ENCODE measurements around the gene HDGFL3. TPM values are rescaled to one million over a fixed set of nuclear protein-coding genes. Genes with fewer than 3 reads are reported as not detected.

Gene HDGFL3
- total and polyA plus RNA-seq, 2 donors (not counting 1 experiment from before 2014, with no cell fraction given): 0.12 to 2.5 TPM

GRCh38 chr15:83132861-83133523, 74.6 kb downstream of the HDGFL3 start:
- no peaks in the 10 kb centered on the region for H3K9me3 Mint-ChIP-seq (ENCODE audit: insufficient read depth)
- ChIA-PET CTCF (no interaction called here), POLR2A (no interaction called here)
- H3K27ac Mint-ChIP-seq: no peak overlapping the region
- no peak overlapping the region for H3K4me3 Mint-ChIP-seq
- TF ChIP-seq EZH2 (IDR thresholded peaks at IDR 0.05; ENCODE audit: borderline replicate concordance, insufficient read depth, low read depth, low read length, poor library complexity, severe bottlenecking): no peak
- TF ChIP-seq CTCF (IDR thresholded peaks at IDR 0.05): no peak
- Histone ChIP-seq H3K27ac (ENCODE audit: low read length in 2 of 2) (no peak overlapping the region), H3K9me3 (ENCODE audit: control extremely low read depth in 1 of 3, control insufficient read depth in 2 of 3, insufficient read depth in 1 of 3, low read length in 2 of 3) (no peaks in the 10 kb centered on the region), H3K9ac (ENCODE audit: low read length) (no peak overlapping the region), H3K4me2 (replicated peaks; ENCODE audit: low read depth, low read length, poor library complexity, severe bottlenecking) (no peak overlapping the region), H4K20me1 (ENCODE audit: control insufficient read depth, insufficient read depth, low read length, poor library complexity, severe bottlenecking) (no peaks in the 10 kb centered on the region), H3K36me3 (replicated peaks in 1 of 2; ENCODE audit: control extremely low read depth in 1 of 2, control insufficient read depth in 1 of 2, extremely low read depth in 1 of 2, insufficient read depth in 2 of 2, low read length in 1 of 2) (no peaks in the 10 kb centered on the region), H3K4me3 (ENCODE audit: control extremely low read depth in 1 of 5, extremely low read depth in 1 of 5, insufficient read depth in 1 of 5, low read depth in 2 of 5, low read length in 4 of 5) (no peak overlapping the region), H3K4me1 (ENCODE audit: control insufficient read depth in 2 of 2, insufficient read depth in 2 of 2, low read length in 2 of 2) (no peaks in the 10 kb centered on the region), H3K27me3 (replicated peaks in 1 of 4; ENCODE audit: control extremely low read depth in 1 of 4, control insufficient read depth in 3 of 4, insufficient read depth in 4 of 4, low read length in 3 of 4) (no peaks in the 10 kb centered on the region), H2AFZ (ENCODE audit: insufficient read depth, low read depth, low read length, poor library complexity, severe bottlenecking) (no peak overlapping the region), H3K79me2 (ENCODE audit: control insufficient read depth, insufficient read depth, low read length) (no peaks in the 10 kb centered on the region)
- ATAC-seq (ENCODE audit: low read depth) (no peak), DNase-seq (no peak)
- H3K4me1 Mint-ChIP-seq: no peaks in the 10 kb centered on the region
- H3K27me3 Mint-ChIP-seq: peaks cover 5% of the 10 kb centered on the region
- WGBS (ENCODE audit: insufficient coverage): no CpG with 5 or more reads among the region's 4 CpGs
- intact Hi-C loops (cut with micrococcal nuclease): no loop called here

GRCh38 chr15:83129791-83130190, 77.8 kb downstream of the HDGFL3 start:
- H3K4me1 ChIP-seq (ENCODE audit: control insufficient read depth in 2 of 2, insufficient read depth in 2 of 2, low read length in 2 of 2): no peaks in the 10 kb centered on the region
- intact Hi-C loops (cut with micrococcal nuclease): no loop called here
- ATAC-seq (ENCODE audit: low read depth): no peak

More at GRCh38 chr15:83129791-83130190, 77.8 kb downstream of the HDGFL3 start:
- Histone ChIP-seq H3K9me3 (ENCODE audit: control extremely low read depth in 1 of 3, control insufficient read depth in 2 of 3, insufficient read depth in 1 of 3, low read length in 2 of 3) (no peaks in the 10 kb centered on the region), H4K20me1 (ENCODE audit: control insufficient read depth, insufficient read depth, low read length, poor library complexity, severe bottlenecking) (no peaks in the 10 kb centered on the region), H3K27ac (ENCODE audit: low read length in 2 of 2) (no peak overlapping the region), H2AFZ (ENCODE audit: insufficient read depth, low read depth, low read length, poor library complexity, severe bottlenecking) (no peak overlapping the region), H3K4me2 (replicated peaks; ENCODE audit: low read depth, low read length, poor library complexity, severe bottlenecking) (no peak overlapping the region), H3K4me3 (ENCODE audit: control extremely low read depth in 1 of 5, extremely low read depth in 1 of 5, insufficient read depth in 1 of 5, low read depth in 2 of 5, low read length in 4 of 5) (no peak overlapping the region), H3K79me2 (ENCODE audit: control insufficient read depth, insufficient read depth, low read length) (no peaks in the 10 kb centered on the region), H3K27me3 (replicated peaks in 1 of 4; ENCODE audit: control extremely low read depth in 1 of 4, control insufficient read depth in 3 of 4, insufficient read depth in 4 of 4, low read length in 3 of 4) (no peaks in the 10 kb centered on the region), H3K9ac (ENCODE audit: low read length) (no peak overlapping the region), H3K36me3 (replicated peaks in 1 of 2; ENCODE audit: control extremely low read depth in 1 of 2, control insufficient read depth in 1 of 2, extremely low read depth in 1 of 2, insufficient read depth in 2 of 2, low read length in 1 of 2) (no peaks in the 10 kb centered on the region)
- Mint-ChIP-seq H3K27me3 (no peaks in the 10 kb centered on the region), H3K27ac (no peak overlapping the region), H3K4me1 (no peaks in the 10 kb centered on the region), H3K4me3 (no peak overlapping the region), H3K9me3 (ENCODE audit: insufficient read depth) (no peaks in the 10 kb centered on the region)
- WGBS (ENCODE audit: insufficient coverage): 89% methylated on average over 1 of the region's 2 CpGs
- DNase-seq: no peak
- TF ChIP-seq EZH2 (IDR thresholded peaks at IDR 0.05; ENCODE audit: borderline replicate concordance, insufficient read depth, low read depth, low read length, poor library complexity, severe bottlenecking) (no peak), CTCF (IDR thresholded peaks at IDR 0.05) (no peak)
- ChIA-PET POLR2A (no interaction called here), CTCF (no interaction called here)
